H1 (cell line): Measurements from ENCODE around the gene HELT. TPM values are rescaled to one million over a fixed set of nuclear protein-coding genes. Genes with fewer than 3 reads are reported as not detected.

Source experiments
- ASH2L ChIP-seq: fragments of 200-600, 300-600 bp; sonication (generic); IDR thresholded peaks from one replicate; pipeline ENCODE4 v1.7.1; 2017; ENCODE audit warnings: low read length
- ATF2 ChIP-seq: IDR thresholded peaks from 2 replicates; pipeline ENCODE4 v1.6.1; 2012; ENCODE audit warnings: low read length, inconsistent platforms
- BCL11A ChIP-seq, 2 experiments: IDR thresholded peaks; one replicate each; pipeline ENCODE4 v1.6.1; 2011; ENCODE audit warnings: low read depth in 2 of 2, low read length in 2 of 2, mild to moderate bottlenecking in 2 of 2
- CREB1 ChIP-seq: IDR thresholded peaks from 2 replicates; pipeline ENCODE4 v1.6.1; 2012; ENCODE audit warnings: inconsistent platforms
- EZH2 ChIP-seq: fragments of 200-600 bp; sonication (generic); IDR thresholded peaks from 2 replicates; pipeline ENCODE4 v1.7.1; 2012; ENCODE audit warnings: low read depth, mild to moderate bottlenecking, moderate library complexity, low read length, inconsistent platforms; ENCODE audit not compliant: severe bottlenecking
- FOSL1 ChIP-seq: IDR thresholded peaks from 2 replicates; pipeline ENCODE4 v1.6.1; 2011; ENCODE audit warnings: mild to moderate bottlenecking, low read depth, low read length, moderate library complexity; ENCODE audit not compliant: insufficient read depth
- HDAC2 ChIP-seq, 2 experiments: fragments of 300-600 bp in 1 of 2; sonication (generic) in 1 of 2; IDR thresholded peaks; 2 replicates each; pipeline ENCODE4 v1.6.1; 2011 to 2012; ENCODE audit warnings: low read depth in 2 of 2, low read length in 2 of 2, mild to moderate bottlenecking in 2 of 2, moderate library complexity in 2 of 2, borderline replicate concordance in 1 of 2, inconsistent platforms in 1 of 2
- JUN ChIP-seq: IDR thresholded peaks from 2 replicates; pipeline ENCODE4 v1.6.1; 2011; ENCODE audit warnings: low read depth, mild to moderate bottlenecking, improper control_type of control experiment, low read length
- KDM4A ChIP-seq: IDR thresholded peaks from one replicate; pipeline ENCODE4 v1.7.1; 2012; ENCODE audit warnings: low read depth, mild to moderate bottlenecking, moderate library complexity, low read length, inconsistent platforms; ENCODE audit not compliant: severe bottlenecking
- NANOG ChIP-seq: IDR thresholded peaks from 2 replicates; pipeline ENCODE4 v1.6.1; 2011; ENCODE audit warnings: low read length, low read depth, mild to moderate bottlenecking, inconsistent platforms; ENCODE audit not compliant: insufficient read depth, poor library complexity, severe bottlenecking
- SIN3A ChIP-seq, 2 experiments: IDR thresholded peaks in 1 of 2; conservative IDR thresholded peaks in 1 of 2; 2 replicates each; pipeline ENCODE4 v1.6.1; 2011 to 2012; ENCODE audit warnings: low read length in 2 of 2, improper control_type of control experiment in 1 of 2, low read depth in 1 of 2, mild to moderate bottlenecking in 1 of 2
- TCF12 ChIP-seq: IDR thresholded peaks from 2 replicates; pipeline ENCODE4 v1.6.1; 2011; ENCODE audit warnings: low read depth, mild to moderate bottlenecking, low read length
- TEAD4 ChIP-seq: IDR thresholded peaks from 2 replicates; pipeline ENCODE4 v1.6.1; 2012; ENCODE audit warnings: low read depth, low read length, inconsistent platforms, mixed read lengths
- ZNF274 ChIP-seq: IDR thresholded peaks from 2 replicates; pipeline ENCODE4 v1.7.0; 2012; ENCODE audit warnings: low read length, borderline replicate concordance; ENCODE audit errors: extremely low read depth
- polyA plus RNA-seq, 7 experiments: library from polyadenylated mRNA; depleted of rRNA in 3 of 7; stranded (reverse) in 5 of 7; unstranded in 2 of 7; fragments of >200 nt in 5 of 7; fragments of 200-250 nt in 2 of 7; gene quantifications; 1 replicate in 5 of 7; 2 replicates in 1 of 7; 4 replicates in 1 of 7; pipeline versions ENCODE4 v1.2.1 to v1.2.3, GENCODE V29; 2011 to 2013; ENCODE audit warnings: missing spikeins in 2 of 7, mixed read lengths in 2 of 7
- total RNA-seq: library from RNA; stranded (reverse); fragmentation: NEBNext Ultra II Directional; extraction: Animal tissue kit (Norgen Biotek cat#: 25700); gene quantifications from 2 replicates; pipeline ENCODE4 v1.2.1, GENCODE V29; 2021

HELT gene
- total and polyA plus RNA-seq, 2 of the 8 experiments (the other 6 are each of a cell fraction or from before 2014, with no cell fraction given) = 0.32 to 0.35 TPM

GRCh38 chr4:185020293-185020808, 2.1 kb downstream of the HELT start (continued):
- TF ChIP-seq SIN3A (conservative IDR thresholded peaks at IDR 0.05 in 1 of 2, IDR thresholded peaks at IDR 0.05 in 1 of 2; ENCODE audit: low read depth in 1 of 2, low read length in 2 of 2) = no peak
- no peak for TF ChIP-seq NANOG
- no peak for TF ChIP-seq TCF12
- TF ChIP-seq CREB1 = no peak
- no peak for TF ChIP-seq BCL11A (IDR thresholded peaks at IDR 0.05; ENCODE audit: low read depth in 2 of 2, low read length in 2 of 2)
- no peak for TF ChIP-seq ASH2L
- peak; percentile 47 for TF ChIP-seq KDM4A
- TF ChIP-seq FOSL1 = no peak
- TF ChIP-seq TEAD4 = no peak
- no peak for TF ChIP-seq ZNF274
- TF ChIP-seq JUN = no peak
- TF ChIP-seq EZH2 = peak; percentile 69
- TF ChIP-seq ATF2 = no peak
- TF ChIP-seq HDAC2 (IDR thresholded peaks at IDR 0.05; ENCODE audit: borderline replicate concordance in 1 of 2, low read depth in 2 of 2, low read length in 2 of 2) = no peak
- TF ChIP-seq, all 59 proteins: peak for 6
